Stimulated activated CD4-positive, alpha-beta T cell treated with anti-CD3 and anti-CD28 coated beads, Interleukin-1b, Interleukin-23, amount 100 ng/mL, for 4 hours (primary cell): ENCODE data around the gene NIPBL.
"Not testable (repeated sequence)": the region's sequence is repeated elsewhere in the genome, so short reads cannot be mapped to it uniquely, and the experiment has no call there.

Source experiments
- DNase-seq, 2 donors: peaks; one replicate each; pipeline ENCODE4 v3.0.0-alpha.2; 2020; ENCODE audit warnings: low read depth in 2 of 2

The NIPBL gene

GRCh38 chr5:36876299-36876964 lies at the start of gene NIPBL:
Gene NIPBL (plus strand): TSS chr5:36876769. CDS start chr5:36953697, 76,928 bp downstream.
- peak; percentile 76 to 79 for DNase-seq

- DNase-seq: no peak
These were observed 44.3 kb upstream of the NIPBL start for GRCh38 chr5:36832274-36832673.

- no peak for DNase-seq
These were observed 39.7 kb upstream of the NIPBL start for GRCh38 chr5:36836831-36837230.

GRCh38 chr5:36839489-36840476 lies 36.8 kb upstream of the NIPBL start:
- DNase-seq: no peak

- DNase-seq: no peak
These were observed 34.9 kb upstream of the NIPBL start for GRCh38 chr5:36841677-36842076.

GRCh38 chr5:36842087-36842486 lies 34.5 kb upstream of the NIPBL start:
- DNase-seq: no peak

- DNase-seq: no peak
These were observed 32.3 kb upstream of the NIPBL start for GRCh38 chr5:36844305-36844704.

GRCh38 chr5:36848545-36848944 lies 28.0 kb upstream of the NIPBL start:
- DNase-seq: not testable (repeated sequence)

- DNase-seq: not testable (repeated sequence)
These were observed 23.7 kb upstream of the NIPBL start for GRCh38 chr5:36852903-36853302.

- no peak for DNase-seq
These were observed 22.0 kb upstream of the NIPBL start for GRCh38 chr5:36854402-36855140.

GRCh38 chr5:36855141-36855495 lies 21.5 kb upstream of the NIPBL start:
- no peak for DNase-seq

GRCh38 chr5:36861871-36862270 lies 14.7 kb upstream of the NIPBL start:
- no peak for DNase-seq

- no peak for DNase-seq
These were observed 6.0 kb upstream of the NIPBL start for GRCh38 chr5:36870399-36871040.

GRCh38 chr5:36874465-36874864 lies 2.1 kb upstream of the NIPBL start:
- DNase-seq: no peak

GRCh38 chr5:36875051-36875789 lies 1.3 kb upstream of the NIPBL start:
- peak in 1 of 2 donors; percentile 39 for DNase-seq

GRCh38 chr5:36875790-36876298 lies 725 bp upstream of the NIPBL start:
- peak; percentile 46 to 62 for DNase-seq

GRCh38 chr5:36876965-36877666 lies 547 bp downstream of the NIPBL start:
- peak; percentile 36 to 42 for DNase-seq

GRCh38 chr5:36877667-36878391 lies 1.3 kb downstream of the NIPBL start:
- no peak for DNase-seq

GRCh38 chr5:36878392-36879082 lies 2.0 kb downstream of the NIPBL start:
- no peak for DNase-seq
